Measurements from ENCODE around the gene DGKD.
A peak's percentile ranks its signal among the peaks of the same experiment; 100 is the strongest.

The DGKD gene

DNA sequence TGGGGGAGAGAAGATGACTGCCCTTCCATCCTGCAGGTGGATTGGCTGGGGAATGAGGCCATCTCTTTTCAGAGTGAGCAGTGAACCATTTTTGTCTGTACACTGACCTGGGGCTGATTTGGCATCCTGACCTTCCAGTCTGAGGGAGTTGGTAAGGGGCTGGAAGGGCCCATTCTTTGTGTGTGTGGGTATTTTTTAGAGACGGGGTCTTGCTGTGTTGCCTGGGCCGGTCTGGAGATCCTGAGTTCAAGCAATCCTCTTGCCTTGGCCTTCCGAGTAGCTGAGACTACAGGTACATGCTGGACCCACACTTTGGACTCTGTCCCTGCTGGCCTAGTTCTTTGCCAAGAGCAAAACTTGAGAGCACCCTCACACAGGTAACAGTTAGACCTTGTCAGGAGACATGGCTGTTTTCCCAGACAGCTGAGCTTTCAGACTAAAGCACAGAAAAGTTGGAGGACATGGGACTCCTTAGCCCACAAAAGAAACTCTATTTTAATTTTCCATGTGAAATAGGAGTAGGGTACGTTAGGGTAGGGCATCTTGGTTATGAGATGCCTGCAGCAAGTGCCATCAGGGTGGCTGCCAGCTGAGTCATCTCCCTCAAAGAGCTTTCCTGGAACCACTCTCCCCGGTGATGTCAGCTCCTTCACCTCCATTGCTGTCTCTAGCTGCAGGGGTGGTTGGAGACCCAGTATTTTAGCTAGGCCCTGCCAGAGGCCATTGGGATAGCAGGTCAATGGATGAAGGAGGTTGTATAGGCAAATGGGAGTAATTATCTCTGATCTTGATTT is 60.7 kb downstream of the DGKD start:
- no peak for DNase-seq

DNA sequence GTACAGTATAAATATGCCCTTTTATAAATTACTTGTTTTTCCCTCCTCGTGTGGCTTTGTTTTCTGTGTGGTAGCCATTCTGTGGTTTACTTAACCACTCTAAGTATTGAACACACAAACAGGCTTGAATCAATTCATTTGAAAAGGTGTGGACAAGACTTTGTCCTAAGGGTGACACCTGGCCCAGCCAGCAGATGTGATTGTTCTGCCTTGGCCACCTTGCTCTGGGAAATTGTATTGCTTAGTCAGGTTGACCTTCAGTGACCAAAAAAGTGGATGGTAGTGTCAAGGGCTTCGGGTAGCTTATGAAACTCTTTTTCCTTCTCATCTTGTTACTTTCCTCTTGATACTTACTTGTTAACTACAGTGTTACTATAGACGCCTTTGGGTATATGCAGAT is 61.9 kb downstream of the DGKD start:
- DNase-seq, result no peak

DNA sequence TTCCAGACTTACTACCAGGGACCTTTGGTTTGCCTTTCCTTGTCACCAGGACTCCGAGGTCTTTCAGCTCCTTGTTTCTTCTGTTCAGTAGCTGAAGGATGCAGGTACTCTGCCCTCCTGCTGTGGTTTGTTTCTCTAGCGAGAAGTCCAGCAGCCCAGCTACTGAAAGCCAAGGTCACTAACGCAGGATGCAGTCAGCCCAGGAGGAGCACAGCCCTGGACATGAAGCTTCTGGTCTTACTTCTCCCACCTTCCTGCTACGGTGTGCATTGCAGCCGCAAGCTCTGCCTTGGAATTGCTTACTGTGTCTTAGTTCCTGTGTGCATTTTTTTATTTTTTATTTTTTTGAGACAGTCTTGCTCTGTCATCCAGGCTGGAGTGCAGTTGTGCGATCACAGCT is 62.4 kb downstream of the DGKD start:
- no peak for DNase-seq

DNA sequence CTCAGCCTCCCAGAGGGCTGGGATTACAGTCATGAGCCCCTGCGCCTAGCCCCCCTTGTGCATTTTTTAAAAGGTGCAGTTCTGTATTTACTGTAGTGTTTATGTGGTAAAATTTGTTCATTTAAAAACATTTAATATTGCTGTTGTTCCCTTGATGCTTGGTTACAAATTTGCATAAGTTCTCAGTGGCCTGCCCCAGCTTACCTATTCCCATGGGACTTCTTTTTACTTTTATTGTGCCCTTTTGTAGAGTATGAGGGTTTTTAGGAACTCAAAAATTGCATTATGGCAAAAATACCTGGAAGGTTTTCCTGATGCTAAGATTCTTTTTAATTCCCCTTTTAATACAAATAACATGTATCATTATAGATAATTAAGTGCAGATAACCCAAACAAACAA is 63.0 kb downstream of the DGKD start:
- DNase-seq, result no peak

DNA sequence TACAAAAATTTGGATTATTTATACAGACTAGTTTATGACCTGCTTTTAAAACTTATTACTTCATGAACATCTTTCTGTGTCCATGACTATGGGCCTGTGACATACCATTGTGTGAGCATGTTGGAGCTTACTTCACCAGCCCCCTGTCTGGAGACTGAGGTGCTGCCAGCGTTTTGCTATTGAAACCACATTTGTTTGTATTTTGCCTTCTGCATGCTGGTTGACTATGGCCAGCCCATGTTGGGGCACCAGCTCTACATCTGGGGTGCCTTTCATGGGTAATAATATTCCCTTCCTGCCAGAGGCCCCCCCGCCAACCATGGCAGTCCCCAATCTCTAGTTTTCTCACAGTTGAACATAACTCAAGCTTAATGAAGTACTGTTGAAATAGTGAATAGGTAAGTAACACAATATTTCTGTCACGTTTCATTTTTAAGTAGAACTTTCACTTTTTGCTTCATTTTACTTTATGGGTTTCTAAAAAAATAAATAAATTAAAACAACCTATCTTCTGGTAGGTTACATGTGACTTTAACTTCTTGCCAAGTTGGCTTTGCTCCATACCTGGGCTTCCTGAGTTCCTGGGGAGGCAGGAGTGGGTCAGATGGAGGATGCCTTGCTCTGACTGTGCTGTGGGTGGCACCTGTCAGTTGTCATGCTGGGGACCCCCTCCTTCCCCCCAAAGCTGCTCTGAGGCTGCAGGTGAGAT is 63.9 kb downstream of the DGKD start:
- no peak for DNase-seq

DNA sequence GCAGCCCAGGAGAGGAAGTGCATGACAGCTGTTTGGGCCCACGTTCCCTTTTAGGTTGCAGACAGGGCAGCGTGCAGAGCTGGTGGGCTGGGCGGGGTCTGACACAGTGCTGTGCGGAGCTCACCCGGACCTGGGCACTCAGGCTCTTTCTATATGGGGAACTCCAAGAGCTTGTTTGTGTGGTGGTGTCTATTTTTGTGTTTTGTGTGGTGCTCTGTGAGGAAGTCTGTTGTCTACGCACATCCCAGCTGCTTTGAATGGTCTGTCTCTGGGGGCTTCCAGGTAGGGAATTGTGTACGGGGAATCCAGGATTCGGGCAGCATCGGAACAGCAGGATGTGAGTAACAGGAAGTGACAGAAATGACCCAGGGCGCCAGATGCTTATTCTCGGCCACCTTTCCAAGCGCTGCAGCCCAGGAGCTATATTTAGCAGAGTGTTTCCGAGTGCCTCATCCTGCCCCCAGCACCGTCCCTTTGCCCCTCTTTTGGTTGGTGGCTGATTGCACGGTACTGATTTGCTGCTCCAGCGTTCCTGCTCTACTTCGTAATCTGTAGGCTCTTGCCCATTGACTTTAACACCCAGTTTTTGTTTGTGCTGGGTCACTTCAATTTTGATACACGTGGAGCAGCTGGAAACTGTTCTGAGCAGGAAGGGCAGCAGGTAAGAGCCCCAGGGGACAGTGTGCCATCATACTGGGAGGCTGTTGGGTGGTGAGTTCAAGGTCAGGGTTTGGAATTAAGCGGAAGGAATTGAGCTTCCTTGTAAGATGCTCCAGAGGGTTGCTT is 64.7 kb downstream of the DGKD start:
- no peak for DNase-seq

DNA sequence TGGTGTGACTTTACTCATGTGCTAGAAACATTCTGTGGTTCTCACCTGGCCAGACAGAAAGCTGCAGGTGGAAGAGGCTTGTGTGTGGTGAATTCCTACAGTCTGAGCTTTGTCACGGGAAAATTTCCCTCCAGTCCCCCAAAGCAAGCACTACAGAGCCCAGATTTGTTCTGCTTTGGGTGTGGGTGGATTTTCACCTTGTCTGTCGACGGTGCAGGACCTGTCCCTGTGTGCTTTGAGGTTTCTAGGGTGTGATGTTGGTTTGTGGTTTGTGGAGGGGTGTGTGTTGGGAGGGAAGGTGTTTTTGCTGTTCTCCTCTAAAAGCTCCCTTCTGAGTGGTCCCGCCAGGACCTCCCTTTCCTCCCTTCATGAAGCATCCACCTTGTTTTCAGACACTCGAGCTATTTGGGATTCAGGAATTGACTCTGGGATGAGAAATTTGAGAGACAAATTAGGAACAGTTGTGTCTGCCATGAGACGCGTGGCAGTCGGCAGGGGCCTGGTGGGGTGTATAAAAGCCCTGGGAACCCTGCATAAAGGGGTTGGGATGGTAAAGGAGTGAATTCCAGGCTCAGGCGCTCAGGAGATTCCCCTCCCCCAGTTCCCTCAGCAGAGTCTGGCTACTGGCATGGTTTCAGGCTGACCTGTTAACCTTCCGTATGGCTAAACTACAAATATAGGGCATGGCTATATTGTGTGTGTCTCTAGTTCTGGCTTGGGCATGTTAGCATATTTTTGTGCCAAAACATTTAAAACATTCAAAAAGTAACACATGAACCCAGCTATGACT is 65.5 kb downstream of the DGKD start:
- no peak for DNase-seq

DNA sequence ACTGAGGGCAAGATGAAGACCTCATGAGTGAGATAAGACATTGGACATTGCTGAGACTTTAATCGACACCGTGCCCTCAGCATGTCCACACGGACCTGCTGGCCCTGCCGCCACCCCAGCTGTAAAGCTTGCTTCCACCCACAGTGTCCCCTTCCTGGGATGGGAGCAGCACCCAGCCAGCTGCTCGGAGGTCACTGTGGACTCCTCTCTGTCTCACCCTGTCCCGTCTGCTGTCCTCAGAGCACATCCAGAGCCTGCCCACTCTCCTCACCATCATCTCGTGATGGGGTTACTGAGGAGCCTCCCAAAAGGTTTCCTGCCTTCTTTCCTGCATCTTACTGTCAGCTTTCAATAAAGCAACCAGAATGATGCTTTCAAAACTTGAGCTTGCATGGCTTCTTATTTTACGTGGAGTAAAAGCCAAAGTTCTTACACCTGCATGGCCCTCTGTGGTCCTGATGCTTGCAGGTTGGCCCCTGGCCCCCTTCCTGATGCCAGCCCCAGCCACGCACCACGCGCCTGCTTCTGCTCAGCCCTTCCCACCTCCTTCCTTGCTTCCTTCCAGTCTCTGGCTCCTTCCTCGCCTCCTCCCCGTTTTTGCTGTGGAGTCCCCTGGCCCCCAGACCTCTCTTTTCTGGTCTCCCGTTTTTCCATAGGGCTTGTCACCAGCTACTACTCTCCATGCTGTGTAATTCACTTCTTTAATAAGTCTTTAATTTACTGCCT is 67.0 kb downstream of the DGKD start:
- no peak for DNase-seq

DNA sequence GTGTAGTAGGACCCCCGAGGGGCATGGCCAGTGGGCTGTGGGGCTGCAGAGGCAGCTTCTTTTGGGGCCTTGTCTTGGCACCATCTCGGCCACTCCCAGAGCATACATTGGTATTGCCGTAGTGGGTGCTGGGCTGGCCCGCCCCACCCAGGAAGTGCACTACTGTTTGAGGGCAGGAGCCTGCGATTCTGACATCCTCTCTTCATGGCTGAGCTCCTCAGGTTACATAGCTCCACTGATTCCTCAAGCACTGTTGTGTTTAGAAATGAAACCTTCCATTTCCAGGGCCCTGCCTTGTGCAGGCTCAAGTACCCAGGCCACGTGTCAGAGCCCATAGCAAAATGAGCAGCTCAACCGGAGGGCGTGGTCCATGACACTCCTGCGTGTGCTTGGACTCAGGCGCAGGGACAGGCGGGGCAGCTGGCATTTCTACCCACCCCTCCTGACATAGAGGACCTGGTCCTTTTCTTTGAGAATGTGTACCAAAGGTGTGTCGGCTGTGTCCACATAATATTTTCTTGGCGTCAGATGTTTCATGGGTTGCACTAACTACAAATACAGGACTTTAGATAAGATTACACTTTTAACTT is 67.9 kb downstream of the DGKD start:
- no peak for DNase-seq

DNA sequence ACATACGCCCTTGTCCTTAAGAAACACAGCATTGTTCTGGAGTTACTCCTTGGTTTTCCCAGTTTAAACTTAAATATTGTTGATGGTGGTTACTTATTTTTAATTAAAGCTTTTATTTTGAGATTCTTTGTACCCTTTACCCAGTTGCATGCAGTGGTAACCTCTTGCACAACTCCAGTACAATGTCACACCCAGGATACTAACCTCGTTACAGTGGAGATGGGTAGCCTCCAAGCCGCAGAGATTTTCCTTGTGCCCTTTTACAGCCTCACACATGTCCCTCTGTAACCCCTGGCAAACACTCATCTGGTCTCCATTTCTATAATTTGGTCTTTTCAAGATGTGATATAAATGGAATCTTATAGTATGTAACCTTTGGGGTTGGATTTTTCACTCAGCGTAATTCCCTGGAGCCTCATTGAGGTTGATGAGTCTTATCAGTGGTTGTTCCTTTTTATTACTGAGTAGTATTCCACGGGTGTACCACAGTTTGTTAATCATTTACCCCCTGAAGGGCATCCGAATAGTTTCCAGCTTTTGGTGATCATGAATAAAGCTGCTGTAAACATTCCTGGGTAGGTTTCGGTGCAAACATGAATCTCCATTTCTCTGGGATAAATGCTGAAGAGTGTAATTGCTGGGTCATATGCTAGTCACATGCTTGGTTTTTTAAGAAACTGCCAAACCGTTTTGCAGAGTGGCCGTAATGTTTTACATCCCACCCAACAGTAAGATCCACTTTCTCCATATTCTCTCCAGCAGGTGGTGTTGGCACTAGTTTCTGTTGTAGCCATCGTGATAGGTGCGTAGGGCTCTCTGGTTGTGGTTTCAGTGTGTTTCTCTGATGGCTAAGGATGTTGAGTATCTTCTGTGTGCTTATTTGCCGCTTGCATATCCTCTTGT is 68.6 kb downstream of the DGKD start:
- no peak for DNase-seq

DNA sequence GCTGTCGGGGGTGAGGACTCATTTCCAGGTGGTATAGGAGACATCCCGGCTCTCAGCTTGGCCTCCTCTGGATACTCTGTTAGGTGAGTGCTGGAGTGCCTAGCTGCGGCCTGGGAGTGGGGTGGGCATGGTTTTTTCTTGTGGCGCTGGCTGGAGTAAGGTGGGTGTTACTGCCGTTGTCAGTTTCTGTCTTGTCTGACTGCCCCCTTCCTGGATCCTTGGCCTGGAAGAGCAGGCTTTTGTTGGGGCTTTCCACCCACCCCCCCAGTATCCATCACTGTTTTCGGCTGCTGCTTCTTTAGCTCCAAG is 69.2 kb downstream of the DGKD start:
- DNase-seq, result no peak

DNA sequence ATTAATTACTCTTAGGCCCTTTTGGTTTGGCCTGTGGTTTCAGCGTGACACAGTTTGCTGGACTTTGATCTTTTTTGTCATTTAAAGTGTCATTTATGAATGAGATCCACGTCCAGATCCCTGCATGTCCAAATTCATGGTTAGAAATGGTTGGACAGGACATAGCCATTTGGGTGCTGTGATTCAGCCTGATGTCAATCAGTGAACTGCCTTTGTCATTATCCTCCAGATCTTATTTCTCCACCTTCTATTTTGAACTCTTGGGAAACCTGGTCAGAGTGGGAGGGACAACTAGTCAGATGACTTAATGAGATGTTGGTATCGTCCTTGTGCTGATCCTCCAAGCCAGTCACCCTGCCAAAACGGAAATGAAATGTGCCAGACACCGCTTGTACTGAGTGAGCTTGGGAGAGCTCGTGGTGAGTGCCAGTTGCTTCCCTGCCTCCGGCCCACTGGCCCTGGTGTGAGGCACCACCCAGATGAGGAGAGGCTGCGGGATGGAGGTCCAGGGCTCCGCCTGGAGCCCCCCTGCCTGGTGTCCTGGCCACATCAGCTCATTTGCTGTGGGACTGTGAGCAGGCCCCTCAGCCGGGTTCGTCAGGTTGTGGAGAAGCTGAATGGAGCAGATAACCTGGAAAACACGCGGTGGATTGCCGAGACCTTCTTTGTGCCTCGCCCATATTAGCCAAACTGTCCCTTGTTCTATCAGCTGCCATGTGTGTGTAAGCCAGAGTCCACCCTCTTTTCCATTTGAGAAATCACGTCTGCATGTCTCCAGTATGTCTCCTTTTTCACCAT is 70.1 kb downstream of the DGKD start:
- no peak for DNase-seq

DNA sequence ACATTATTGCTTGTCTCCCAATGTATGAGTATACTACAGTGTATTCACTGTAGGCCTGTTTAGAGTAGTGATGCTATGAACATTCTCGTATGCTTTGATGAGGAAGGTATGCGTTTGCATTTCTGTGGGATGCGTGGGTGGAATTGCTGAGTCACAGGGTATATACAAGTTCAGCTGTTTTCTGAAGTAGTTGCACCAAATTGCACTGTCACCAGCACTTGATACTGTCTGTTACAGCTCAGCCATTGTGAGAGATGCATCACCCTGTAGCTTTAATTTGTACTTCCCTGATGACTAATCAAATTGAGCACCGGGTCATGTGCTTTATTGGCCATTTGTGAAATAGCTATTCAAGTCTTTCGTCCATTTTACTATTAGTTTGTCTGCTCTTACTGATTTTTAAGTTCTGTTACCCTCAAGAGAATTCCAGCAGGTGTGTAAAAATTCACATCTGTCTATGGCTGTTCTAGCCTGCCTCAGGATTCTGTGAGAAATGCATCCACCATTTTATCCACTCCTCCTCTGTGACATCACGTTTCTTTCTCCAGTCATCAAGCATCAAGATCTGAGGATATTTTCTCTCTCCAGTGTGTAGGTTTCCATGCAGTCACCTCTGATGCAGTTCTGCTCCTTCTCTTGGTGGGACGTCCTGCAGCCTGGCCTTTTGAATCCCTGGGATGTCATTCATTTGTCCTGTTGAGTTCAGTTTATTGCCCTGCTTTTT is 72.5 kb downstream of the DGKD start:
- DNase-seq, result peak; percentile 52

DNA sequence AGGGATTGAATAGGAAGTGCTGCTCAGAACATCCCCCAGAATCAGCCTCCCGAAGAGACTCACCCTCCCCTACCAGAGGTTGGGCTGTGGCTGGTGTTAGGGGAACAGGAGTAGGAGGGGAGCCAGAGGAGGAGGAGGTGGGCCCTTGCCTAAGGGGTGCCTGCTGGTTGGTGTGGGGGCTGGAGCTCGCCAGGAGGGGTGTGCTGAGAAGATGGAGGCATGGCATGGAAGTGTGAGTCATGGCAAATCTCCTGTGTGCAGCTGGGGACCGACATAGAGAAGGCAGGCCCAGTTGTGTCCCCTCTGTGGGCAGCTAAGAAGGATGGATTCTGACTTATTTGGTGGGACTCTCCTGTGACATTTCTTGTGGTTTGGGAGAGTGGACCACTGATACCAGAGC is 73.7 kb downstream of the DGKD start:
- no peak for DNase-seq

DNA sequence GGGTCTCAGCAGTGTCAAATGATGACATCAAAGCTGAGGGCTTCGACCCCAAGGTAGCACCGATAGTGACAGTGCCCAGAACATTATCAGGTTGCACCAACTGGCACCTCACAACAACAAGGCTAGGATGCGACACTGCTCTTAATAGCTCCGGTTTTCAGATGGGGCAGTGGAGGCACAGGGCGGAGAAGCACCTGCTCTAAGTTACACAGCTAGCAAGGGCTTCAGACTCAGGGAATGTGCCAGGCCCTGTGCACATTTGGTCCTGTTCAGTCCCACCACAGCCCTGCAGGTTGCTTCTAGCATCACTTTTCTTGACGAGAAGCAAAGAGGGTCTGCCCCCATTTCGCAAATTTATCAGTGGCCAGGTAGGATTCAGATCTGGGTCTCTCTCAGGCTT is 74.1 kb downstream of the DGKD start:
- no peak for DNase-seq

DNA sequence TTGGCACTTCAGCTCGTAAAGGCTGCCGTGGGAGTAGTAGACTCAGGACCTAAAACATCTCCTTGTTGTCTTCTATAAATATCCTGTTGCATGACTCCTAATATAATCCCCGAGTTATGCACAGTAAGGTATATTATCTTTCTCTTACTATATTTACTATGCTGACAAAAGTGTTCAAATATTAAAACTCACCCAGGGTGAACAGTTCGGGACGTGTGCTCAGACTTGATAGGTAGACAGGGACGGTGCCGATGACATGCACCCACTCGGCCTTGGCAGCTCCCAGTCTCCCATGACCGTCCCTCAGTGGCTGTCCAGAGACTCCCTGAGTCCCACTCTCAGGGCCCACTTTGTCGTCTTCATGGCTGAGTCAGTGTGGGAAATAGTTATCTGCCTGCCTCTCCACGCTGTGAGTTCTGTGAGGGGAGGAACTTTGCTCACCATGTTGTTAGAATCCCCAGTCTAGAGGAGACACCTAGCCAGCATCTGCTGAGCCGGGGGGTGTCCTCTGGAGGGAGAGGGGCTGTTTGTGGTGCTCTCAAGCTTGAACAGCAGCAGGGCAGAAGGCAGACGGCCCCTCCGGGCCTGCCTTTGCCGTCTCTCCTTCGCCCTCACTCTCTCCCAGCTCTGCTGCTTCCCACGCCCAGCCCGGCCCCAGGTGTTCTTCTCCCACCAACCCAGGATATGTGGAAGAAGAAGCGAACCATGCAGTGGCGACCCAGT is 75.0 kb downstream of the DGKD start:
- no peak for DNase-seq

DNA sequence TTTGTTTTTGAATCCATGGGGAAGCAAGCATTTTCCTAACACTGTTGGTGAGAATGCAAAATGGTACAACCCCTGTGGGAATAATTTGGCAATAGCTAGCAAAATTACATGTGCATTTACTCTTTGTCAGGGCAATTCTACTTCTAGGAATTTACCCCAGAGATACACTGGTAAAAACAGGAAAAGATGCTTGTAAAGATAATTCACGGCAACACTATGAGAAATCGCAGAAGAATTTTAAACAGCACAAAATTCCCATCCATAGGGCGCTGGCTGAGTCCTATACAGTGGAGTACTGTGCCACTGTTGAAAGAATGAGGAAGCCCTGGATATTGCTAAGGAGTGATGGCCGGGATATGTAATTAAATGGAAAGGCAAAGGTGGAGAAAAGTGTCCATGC is 75.8 kb downstream of the DGKD start:
- no peak for DNase-seq

DNA sequence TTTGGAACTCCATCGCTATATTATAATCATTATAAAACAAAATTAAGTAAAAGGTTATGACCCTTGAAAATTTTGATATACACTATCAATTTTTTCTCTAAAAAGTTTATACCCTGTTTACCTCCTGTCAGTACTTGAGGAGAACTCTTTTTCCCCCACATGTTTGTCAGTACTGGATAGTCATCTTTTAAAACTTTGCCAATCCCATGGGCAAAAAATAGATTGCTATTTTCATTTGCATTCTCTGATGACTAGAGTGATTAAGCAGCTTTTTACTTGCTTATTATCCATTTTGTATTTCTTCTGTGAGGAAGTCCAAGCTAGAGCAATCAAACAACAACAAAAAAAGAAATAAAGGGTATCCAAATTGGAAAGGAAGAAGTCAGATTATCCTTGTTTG is 76.4 kb downstream of the DGKD start:
- DNase-seq, result no peak

DNA sequence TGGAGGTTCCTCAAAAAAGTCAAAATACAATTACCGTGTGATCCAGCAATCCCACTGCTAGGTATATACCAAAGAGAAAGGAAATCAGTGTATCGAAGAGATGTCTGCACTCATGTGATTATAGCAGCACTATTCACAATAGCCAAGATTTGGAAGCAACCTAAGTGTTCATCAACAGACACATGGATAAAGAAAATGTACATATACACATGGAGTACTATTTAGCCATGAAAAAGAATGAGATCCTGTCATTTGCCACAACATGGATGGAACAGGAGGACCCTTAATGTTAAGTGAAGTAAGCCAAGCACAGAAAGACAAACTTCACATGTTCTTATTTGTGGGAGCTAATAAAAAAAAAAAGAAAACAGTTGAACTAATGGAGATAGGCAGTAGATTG is 78.7 kb downstream of the DGKD start:
- DNase-seq, result no peak

Measured in inflammatory macrophage treated with lipopolysaccharide for 4 hours (primary cell).